Transverse colon (tissue), 4 donors: ENCODE data around the gene NPTXR. TPM values are rescaled to one million over a fixed set of nuclear protein-coding genes. Genes with fewer than 3 reads are reported as not detected.

ENCODE experiments used
- DNase-seq: peaks from one replicate; pipeline ENCODE4 v3.0.0-alpha.2; 2019
- H3K27ac ChIP-seq, 4 donors: fragments of 200-600 bp; sonication (generic); 2 replicates each; pipeline ENCODE4 v1.5.1; 2016 to 2018; ENCODE audit warnings: inconsistent platforms in 4 of 4
- H3K27me3 ChIP-seq: fragments of 200-600 bp; sonication (generic); 2 replicates; pipeline ENCODE4 v1.5.1; 2017; ENCODE audit warnings: inconsistent platforms
- H3K36me3 ChIP-seq, 4 donors: fragments of 200-600 bp; sonication (generic); 2 replicates each; pipeline ENCODE4 v1.5.1; 2017 to 2019; ENCODE audit warnings: inconsistent platforms in 4 of 4
- H3K4me1 ChIP-seq, 4 donors: fragments of 200-600 bp; sonication (generic); 2 replicates each; pipeline ENCODE4 v1.5.1; 2017 to 2020; ENCODE audit warnings: inconsistent platforms in 4 of 4
- H3K4me3 ChIP-seq, 4 donors: fragments of 200-600 bp; sonication (generic); 1 replicate in 1 of 4; 2 replicates in 3 of 4; pipeline versions ENCODE4 v1.5.1 to v1.6.1; 2017 to 2019; ENCODE audit warnings: inconsistent platforms in 4 of 4
- H3K9me3 ChIP-seq, 2 donors: fragments of 200-600 bp; sonication (generic); 2 replicates each; pipeline ENCODE4 v1.5.1; 2017 to 2019; ENCODE audit warnings: inconsistent platforms in 2 of 2
- CTCF ChIP-seq, 5 experiments: fragments of 200-600 bp in 3 of 5; fragments of 450-650 bp in 2 of 5; sonication (generic) in 3 of 5; IDR thresholded peaks; 1 replicate in 2 of 5; 2 replicates in 3 of 5; pipeline ENCODE4 v1.5.1; 2016 to 2017; ENCODE audit warnings: antibody characterized with exemption in 5 of 5, inconsistent platforms in 3 of 5, mild to moderate bottlenecking in 2 of 5, moderate library complexity in 1 of 5
- EP300 ChIP-seq: sonication (generic); formaldehyde crosslinking; IDR thresholded peaks from one replicate; pipeline ENCODE4 v1.6.1; 2017; ENCODE audit warnings: antibody characterized with exemption, low read depth
- POLR2A ChIP-seq: fragments of 450-650 bp; IDR thresholded peaks from one replicate; pipeline ENCODE4 v1.6.1; 2016; ENCODE audit warnings: antibody characterized with exemption, mild to moderate bottlenecking, moderate library complexity
- POLR2AphosphoS5 ChIP-seq, 3 donors: sonication (generic); formaldehyde crosslinking; IDR thresholded peaks; one replicate each; pipeline ENCODE4 v1.6.1; 2016; ENCODE audit warnings: antibody characterized with exemption in 3 of 3
- WGBS, 2 donors: methylation state at CpG; one replicate each; pipeline ENCODE4 v1.1.5; 2018; ENCODE audit warnings: low coverage in 1 of 2; 5-methylcytosine and 5-hydroxymethylcytosine counted together
- in situ Hi-C, 4 donors: fragments of 200-750 bp; cut with MboI; loops; one replicate each; pipeline versions ENCODE4 v1.15.0 to v1.15.1; 2017; ENCODE audit warnings: low sequenced_read_pairs in 3 of 4, low pct_ligation_motif_present in 1 of 4, low pct_unique_long_range_greater_than_20kb in 1 of 4
- intact Hi-C: fragments of 100-400 bp; cut with DNase I; formaldehyde crosslinking; loops from one replicate; pipeline ENCODE4 v1.15.1; 2023; ENCODE audit warnings: low total_unique reads
- total RNA-seq, 4 donors: library from RNA; depleted of rRNA; stranded (reverse); fragments of >200 nt; gene quantifications; one replicate each; pipeline ENCODE4 v1.1.0, GENCODE V29; 2016

NPTXR gene
- total RNA-seq, 4 donors from 2014 or later = 0.75 to 27.9 (median 1.8) TPM

- Histone ChIP-seq H3K36me3 (peaks cover 0 to 3% (median 0%) of the 10 kb centered on the region in 4 donors), H3K4me1 (no peaks in the 10 kb centered on the region), H3K4me3 (no peak overlapping the region), H3K9me3 (no peaks in the 10 kb centered on the region), H3K27ac (no peak overlapping the region), H3K27me3 (no peaks in the 10 kb centered on the region)
- TF ChIP-seq POLR2AphosphoS5 (IDR thresholded peaks at IDR 0.05) (no peak), POLR2A (no peak), EP300 (no peak), CTCF (IDR thresholded peaks at IDR 0.05) (no peak)
- no peak for DNase-seq
- intact Hi-C loops = no loop called here
- WGBS, 2 donors = 91% methylated on average over 27 of the region's 27 CpGs; no CpG with 5 or more reads in 1 of the 2 donors
- in situ Hi-C loops = no loop called here
Measured at GRCh38 chr22:38777087-38777671, 66.6 kb downstream of the NPTXR start.

- H3K4me1 ChIP-seq = no peaks in the 10 kb centered on the region
- H3K4me3 ChIP-seq = no peak overlapping the region
- TF ChIP-seq CTCF (IDR thresholded peaks at IDR 0.05) (no peak), POLR2A (no peak), POLR2AphosphoS5 (IDR thresholded peaks at IDR 0.05) (no peak), EP300 (no peak)
- H3K9me3 ChIP-seq = no peaks in the 10 kb centered on the region
- H3K36me3 ChIP-seq = peaks cover 0 to 3% (median 0%) of the 10 kb centered on the region in 4 donors
- H3K27me3 ChIP-seq = no peaks in the 10 kb centered on the region
- no peak overlapping the region for H3K27ac ChIP-seq
- WGBS, 2 donors = 64 to 70% methylated on average over 5 to 6 of the region's 6 CpGs
- in situ Hi-C loops = no loop called here
- intact Hi-C loops = no loop called here
- no peak for DNase-seq
Measured at GRCh38 chr22:38776086-38776485, 67.7 kb downstream of the NPTXR start.

DNA sequence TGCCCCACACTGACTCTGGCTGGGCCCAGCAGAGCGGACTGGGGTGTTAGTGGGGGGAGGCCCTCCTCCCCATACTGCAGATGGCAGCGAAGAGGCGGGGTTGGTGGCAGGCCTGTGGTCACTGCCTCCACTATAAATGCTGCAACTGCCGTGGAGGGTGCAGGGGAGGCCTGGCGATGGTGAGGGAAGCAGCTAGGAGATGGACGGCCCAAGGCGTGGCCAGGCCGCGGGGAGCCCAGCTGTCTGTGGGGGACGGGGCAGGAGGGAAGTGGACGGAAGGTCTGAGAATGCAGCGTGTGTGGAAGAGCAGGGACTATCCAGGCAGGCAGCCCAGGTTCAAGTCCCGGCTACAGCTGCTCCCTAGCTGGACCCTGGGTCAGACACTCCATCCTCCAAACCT is 68.2 kb downstream of the NPTXR start:
- Histone ChIP-seq H3K4me1 (no peaks in the 10 kb centered on the region), H3K27me3 (no peaks in the 10 kb centered on the region), H3K27ac (no peak overlapping the region), H3K36me3 (peaks cover 0 to 3% (median 0%) of the 10 kb centered on the region in 4 donors), H3K4me3 (no peak overlapping the region), H3K9me3 (no peaks in the 10 kb centered on the region)
- no peak for DNase-seq
- intact Hi-C loops (no loop called here), in situ Hi-C loops (no loop called here)
- no peak for TF ChIP-seq EP300
- no peak for TF ChIP-seq POLR2AphosphoS5 (IDR thresholded peaks at IDR 0.05)
- no peak for TF ChIP-seq POLR2A
- TF ChIP-seq CTCF (IDR thresholded peaks at IDR 0.05) = no peak
- WGBS, 2 donors = 75% methylated on average over 13 of the region's 13 CpGs; no CpG with 5 or more reads in 1 of the 2 donors

GRCh38 chr22:38774496-38775166 is 69.2 kb downstream of the NPTXR start:
- intact Hi-C loops (no loop called here), in situ Hi-C loops (no loop called here)
- H3K27ac ChIP-seq = no peak overlapping the region
- no peaks in the 10 kb centered on the region for H3K4me1 ChIP-seq
- DNase-seq = no peak
- no peaks in the 10 kb centered on the region for H3K9me3 ChIP-seq
- no peak overlapping the region for H3K4me3 ChIP-seq
- H3K36me3 ChIP-seq = no peaks in the 10 kb centered on the region
- WGBS, 2 donors = 76 to 86% methylated on average over 4 to 11 of the region's 11 CpGs
- TF ChIP-seq EP300 (no peak), POLR2AphosphoS5 (IDR thresholded peaks at IDR 0.05) (no peak), POLR2A (no peak), CTCF (IDR thresholded peaks at IDR 0.05) (no peak)
- H3K27me3 ChIP-seq = no peaks in the 10 kb centered on the region
